DMS153 treated with DMSO at 0.1 percent for 48 hours (cell line): ENCODE results near the gene DLX5.

ENCODE experiments used
- DNase-seq: peaks from one replicate; lab custom pipeline; 2025; ENCODE audit not compliant: unreplicated experiment; lab: John Stamatoyannopoulos, UW

Gene DLX5

GRCh38 chr7:97018791-97019531 lies 5.7 kb downstream of the DLX5 start:
- no peak for DNase-seq

GRCh38 chr7:97018126-97018601 lies 6.5 kb downstream of the DLX5 start:
- DNase-seq = no peak

DNA sequence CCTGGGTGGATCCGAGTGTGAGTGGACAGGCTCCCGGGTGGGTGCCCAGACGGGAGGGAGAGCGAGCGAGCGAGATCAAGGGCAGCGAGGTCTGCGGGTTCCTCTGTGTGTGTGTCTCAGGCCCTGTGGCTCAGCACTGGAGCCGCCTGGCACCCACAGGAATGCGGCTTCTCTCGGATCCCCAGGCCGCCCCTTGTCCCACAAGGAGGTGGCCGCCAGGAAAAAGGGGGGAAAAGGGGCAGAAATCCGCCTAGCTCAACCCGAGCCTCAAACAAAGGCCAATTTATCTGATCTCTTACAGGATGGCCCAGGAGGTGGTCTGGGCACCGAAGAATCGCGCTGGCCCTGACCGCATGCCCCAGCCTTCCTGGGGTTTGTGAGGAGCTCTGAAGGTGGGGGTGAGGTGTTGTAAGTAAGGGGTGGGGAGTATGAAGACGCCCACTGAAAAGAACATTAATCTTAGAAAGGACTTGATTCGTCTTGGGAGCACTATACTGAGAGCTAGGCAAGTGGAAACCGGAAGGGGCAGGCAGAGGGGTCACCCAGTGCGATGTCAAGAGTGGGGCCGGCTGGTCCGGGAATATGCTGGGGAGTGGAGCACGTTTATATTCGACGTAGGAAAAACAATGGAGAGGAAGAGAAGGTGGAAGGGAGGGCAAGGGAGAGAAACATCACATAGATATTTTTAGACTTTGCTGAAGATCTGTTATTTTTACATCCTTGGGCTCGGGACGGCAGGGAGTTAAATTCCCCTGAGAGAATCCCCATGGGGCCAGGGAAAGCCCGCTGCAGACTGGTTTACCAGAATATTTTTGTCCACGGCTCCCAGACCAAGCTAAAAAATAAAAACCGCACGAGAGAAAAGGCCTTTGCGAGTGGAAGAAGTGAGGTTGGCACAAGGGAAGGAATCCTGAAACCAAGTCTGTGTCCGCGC lies 7.2 kb downstream of the DLX5 start:
- no peak for DNase-seq

GRCh38 chr7:97016381-97017191 lies 8.0 kb downstream of the DLX5 start:
- peak; percentile 80 for DNase-seq

DNA sequence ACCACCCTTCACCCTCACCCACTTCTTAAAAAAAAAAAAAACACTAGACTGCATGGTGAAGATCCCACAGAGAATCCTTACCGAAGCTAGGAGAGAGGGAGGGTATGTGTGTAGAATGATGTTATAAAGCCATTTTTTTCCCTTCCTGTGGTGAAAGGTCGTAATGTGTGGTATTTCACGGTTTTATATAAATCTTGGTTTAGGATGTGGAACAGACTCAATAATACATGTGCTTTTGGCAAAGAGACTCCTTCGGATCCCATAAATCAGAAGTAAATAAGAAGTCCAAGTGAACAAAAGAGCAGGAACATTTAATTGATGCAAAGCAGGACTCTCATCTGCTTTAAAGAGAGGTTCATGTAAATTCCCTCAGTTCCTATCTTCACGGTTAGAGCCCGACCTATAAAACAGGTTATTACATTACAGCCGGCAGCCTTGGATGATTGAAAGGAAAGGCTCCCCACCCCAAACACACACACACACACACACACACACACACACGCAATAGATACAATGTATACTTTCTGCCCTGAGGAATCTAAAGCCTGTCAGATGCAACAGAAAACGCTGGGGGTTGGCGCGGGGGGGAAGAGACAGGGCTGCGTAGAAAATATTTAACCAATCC lies 8.8 kb downstream of the DLX5 start:
- no peak for DNase-seq

DNA sequence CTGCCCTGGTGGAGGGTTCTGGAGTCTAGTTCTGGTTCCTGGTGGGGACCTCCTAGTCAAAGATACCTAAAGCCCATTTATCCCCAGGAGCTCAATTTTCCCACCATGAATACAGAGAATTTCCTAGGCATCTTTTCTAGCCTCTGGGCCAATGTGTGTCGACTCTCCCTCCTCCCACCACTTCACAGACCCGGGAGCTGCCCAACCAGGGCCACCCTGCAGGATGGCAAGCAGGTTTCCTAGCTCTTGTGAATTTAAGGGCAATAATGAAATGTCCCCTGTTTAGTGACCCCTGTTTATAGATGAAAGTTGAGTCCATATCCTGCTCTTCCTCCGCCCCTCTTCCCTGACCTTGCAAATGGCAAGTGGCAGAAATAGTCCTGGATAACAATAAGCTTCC lies 9.4 kb downstream of the DLX5 start:
- DNase-seq = no peak

DNA sequence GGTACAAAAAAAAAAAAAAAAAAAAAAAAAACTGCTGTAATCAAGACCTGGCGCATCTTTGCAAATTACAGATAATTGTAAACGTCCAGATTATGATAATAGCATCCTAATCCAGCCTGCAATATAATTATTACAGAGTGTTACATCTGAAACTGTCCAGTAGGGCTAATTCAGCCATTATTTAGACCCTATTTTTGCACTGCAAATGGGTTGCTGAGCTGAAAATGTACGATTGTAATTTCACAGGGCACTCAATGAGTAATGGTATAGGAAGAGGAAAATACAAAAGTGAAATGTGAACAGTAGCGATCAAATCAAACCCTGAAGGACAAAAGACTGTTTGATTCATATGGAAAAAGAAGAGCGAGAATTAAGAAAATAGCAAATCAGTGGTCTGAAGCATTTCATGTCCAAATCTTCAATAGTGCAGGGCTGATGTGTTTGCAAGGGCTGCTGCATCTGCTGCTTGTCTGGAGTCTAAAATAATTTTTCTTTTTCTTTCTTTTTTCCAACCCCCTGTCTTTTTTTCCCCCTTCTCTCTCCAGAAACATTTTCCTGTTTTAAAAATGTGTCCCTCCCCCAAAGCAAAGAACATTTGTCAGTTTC lies 10.4 kb downstream of the DLX5 start:
- DNase-seq = no peak

GRCh38 chr7:97013845-97014134 lies 10.8 kb downstream of the DLX5 start:
- DNase-seq = no peak

DNA sequence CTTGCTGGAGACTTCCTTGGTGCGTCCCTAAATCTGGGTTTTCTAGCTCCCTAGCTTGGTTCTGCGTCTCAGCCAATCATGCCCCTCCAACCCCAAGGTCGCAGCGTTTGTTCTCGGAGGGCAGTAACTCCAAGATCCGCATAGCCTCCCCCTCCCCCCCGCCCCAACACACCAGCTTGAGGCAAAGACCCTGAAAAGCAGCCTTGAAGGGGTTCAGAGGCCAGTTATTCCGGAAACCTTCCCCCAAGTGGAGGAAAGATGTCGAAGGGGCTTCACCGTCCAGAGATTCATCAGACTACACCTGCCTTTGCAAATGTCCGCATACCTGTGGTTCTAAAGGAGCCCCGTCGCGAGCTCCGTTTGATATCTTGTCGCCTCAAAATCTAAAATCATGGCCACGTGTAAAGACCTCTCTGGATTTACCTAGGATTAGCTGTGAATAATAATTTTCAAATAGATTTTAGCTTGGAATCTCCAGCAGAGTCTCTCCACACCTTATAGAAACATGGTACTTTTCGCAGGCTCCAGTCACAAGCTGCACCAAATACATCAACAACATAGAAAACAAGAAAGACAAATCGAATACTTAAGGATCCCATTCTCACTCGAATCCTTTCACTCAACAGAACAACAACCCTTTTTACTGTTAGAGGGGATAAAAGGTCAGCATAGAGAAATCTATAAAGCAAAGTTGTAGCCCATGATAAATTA lies 11.3 kb downstream of the DLX5 start:
- no peak for DNase-seq

GRCh38 chr7:97012365-97013133 lies 12.1 kb downstream of the DLX5 start:
- DNase-seq = no peak

DNA sequence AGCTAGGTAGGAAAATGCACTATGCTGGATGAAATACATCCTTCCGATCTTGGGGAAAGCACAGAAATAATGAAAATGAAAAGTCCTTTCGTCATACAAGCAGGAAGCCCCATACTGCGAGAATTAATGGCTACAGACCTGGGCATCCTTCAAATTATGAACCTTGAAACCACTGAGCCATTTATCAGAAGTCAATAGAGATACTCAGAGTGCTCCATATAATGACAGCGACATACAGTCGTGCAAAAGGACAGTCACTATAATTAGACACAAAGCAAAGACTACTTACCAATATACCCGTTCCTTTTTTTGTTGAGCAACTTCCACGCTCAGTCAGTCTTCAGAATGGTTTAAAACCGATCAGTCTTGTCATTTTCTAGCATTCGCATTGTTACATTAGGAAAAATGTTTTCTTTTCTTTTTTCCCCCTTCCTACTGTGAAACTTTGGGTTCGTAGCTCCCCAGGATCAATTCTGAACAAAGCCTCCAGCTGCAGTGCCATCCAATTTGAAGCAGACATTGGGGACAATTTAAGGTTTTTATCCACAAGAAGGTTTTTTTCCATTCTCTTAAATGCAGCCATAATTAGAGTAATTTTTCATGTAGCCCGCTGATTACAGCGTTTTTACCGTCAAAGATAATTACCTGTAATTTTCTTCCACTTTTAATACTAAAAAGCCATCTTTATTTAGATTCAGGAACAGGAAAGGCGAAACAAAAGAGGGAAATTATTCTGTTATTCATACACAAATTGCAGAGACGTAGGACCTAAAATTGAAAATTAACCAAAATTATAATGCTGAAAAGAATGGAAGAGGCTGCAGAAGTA lies 12.9 kb downstream of the DLX5 start:
- DNase-seq = no peak

DNA sequence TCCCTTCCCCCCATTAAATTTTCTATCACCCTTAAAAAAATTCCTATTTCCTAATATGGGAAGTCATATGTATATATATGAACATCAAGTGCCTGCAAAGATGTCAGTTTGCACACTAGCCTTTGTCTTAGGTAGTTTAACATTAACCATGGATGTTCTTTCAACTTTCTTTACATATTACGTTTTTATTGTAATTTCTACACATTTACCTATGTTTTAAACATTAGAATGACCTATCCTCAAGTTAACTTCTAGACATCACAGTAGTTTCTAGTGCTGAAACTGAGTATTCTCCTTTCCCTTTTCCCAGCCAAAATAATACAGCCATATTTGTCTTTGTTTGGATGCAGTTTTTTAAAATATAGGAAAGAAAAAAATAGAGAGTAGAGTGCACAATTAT lies 13.5 kb downstream of the DLX5 start:
- DNase-seq = no peak

GRCh38 chr7:97009753-97010732 lies 14.6 kb downstream of the DLX5 start:
- no peak for DNase-seq

GRCh38 chr7:97008275-97008917 lies 16.2 kb downstream of the DLX5 start:
- DNase-seq = no peak

DNA sequence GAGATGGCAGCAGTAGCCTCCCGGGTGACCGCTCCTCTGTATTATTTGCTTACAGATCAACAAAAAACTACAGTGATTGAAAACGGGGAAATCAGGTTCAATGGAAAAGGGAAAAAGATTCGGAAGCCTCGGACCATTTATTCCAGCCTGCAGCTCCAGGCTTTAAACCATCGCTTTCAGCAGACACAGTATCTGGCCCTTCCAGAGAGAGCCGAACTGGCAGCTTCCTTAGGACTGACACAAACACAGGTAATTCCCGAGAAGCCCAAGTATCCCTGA lies 17.1 kb downstream of the DLX5 start:
- DNase-seq = no peak

DNA sequence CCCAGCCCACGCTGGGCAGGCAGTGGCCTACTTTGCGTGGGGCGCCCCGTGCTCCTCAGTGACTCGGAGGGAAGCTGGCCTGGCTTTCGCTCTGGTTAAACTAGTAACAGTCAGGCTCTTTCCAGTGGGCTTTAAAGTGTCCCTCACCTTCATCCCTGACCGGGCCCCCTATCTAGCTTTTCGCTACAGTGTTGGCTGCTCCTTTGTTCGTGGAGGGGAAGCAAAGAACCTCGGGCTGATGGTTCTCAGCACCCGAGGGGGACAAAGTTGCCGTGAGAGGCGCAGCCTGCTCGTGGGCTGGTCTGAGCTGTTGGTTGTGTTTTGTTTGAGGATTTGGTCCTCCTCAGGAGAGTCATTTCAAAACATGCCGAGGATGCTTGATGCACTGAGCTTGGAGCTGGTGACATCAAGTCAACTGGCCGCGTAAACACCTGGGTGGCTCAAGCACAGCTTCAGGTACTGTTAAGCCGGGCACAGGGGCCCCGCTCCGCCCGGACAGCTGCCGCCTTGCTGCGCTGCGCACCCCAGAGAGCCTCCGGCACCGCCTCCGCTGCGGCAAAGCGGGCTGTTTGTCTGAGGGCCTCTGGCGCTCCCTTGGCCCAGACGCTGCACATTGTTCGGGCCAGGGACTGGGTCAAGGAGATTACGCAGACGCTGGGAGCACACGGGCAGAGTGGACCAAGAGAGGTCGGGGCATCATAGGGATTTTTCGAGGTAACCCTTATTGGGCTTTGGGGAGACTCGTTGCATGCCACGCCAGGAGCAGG lies 17.6 kb downstream of the DLX5 start:
- DNase-seq = peak; percentile 55
